MM.1S (cell line): ENCODE measurements around the gene SLC2A13.

Source experiments
- DNase-seq: peaks from one replicate; pipeline ENCODE4 v3.0.0-alpha.2; 2015
- H2AFZ ChIP-seq: fragments of 300-600 bp; sonication (generic); 2 replicates; pipeline ENCODE4 v1.6.0; 2016; ENCODE audit warnings: antibody characterized with exemption, low read length
- H3F3A ChIP-seq: fragments of 300-600 bp; sonication (generic); 2 replicates; pipeline ENCODE4 v1.6.1; 2016; ENCODE audit warnings: mild to moderate bottlenecking, antibody characterized with exemption, low read length, moderate library complexity, mixed read lengths; ENCODE audit not compliant: insufficient read depth
- H3K27ac ChIP-seq: fragments of 300-600 bp; sonication (generic); 2 replicates; pipeline ENCODE4 v1.5.1; 2016; ENCODE audit warnings: mild to moderate bottlenecking, low read length
- H3K27me3 ChIP-seq: fragments of 300-600 bp; sonication (generic); replicated peaks from 2 replicates; pipeline ENCODE4 v1.6.0; 2016; ENCODE audit warnings: low read length; ENCODE audit not compliant: insufficient read depth
- H3K36me3 ChIP-seq: fragments of 300-600 bp; sonication (generic); replicated peaks from 2 replicates; pipeline ENCODE4 v1.6.1; 2016; ENCODE audit warnings: mild to moderate bottlenecking, low read length, mixed read lengths; ENCODE audit not compliant: insufficient read depth
- H3K4me1 ChIP-seq: fragments of 300-600 bp; sonication (generic); 2 replicates; pipeline ENCODE4 v1.6.1; 2016; ENCODE audit warnings: low read length, mixed read lengths
- H3K4me2 ChIP-seq: fragments of 300-600 bp; sonication (generic); 2 replicates; pipeline ENCODE4 v1.6.0; 2016; ENCODE audit warnings: low read depth, low read length
- H3K4me3 ChIP-seq: fragments of 300-600 bp; sonication (generic); 2 replicates; pipeline ENCODE4 v1.5.1; 2016; ENCODE audit warnings: low read length, mixed read lengths
- H3K79me2 ChIP-seq: fragments of 300-600 bp; sonication (generic); 2 replicates; pipeline ENCODE4 v1.6.1; 2016; ENCODE audit warnings: mixed run types, low read length, mixed read lengths
- H3K9ac ChIP-seq: fragments of 300-600 bp; sonication (generic); 2 replicates; pipeline ENCODE4 v1.6.1; 2016; ENCODE audit warnings: low read length, mixed read lengths
- H3K9me2 ChIP-seq: fragments of 300-600 bp; sonication (generic); replicated peaks from 2 replicates; pipeline ENCODE4 v1.6.1; 2016; ENCODE audit warnings: mild to moderate bottlenecking, low read length, mixed read lengths; ENCODE audit not compliant: insufficient read depth
- H3K9me3 ChIP-seq: fragments of 300-600 bp; sonication (generic); replicated peaks from 2 replicates; pipeline ENCODE4 v1.6.1; 2016; ENCODE audit warnings: mild to moderate bottlenecking, low read length, mixed read lengths; ENCODE audit not compliant: insufficient read depth
- H4K20me1 ChIP-seq: fragments of 300-600 bp; sonication (generic); 2 replicates; pipeline ENCODE4 v1.6.1; 2016; ENCODE audit warnings: mild to moderate bottlenecking, low read length, moderate library complexity, mixed read lengths; ENCODE audit not compliant: insufficient read depth
- EZH2 ChIP-seq: fragments of 300-600 bp; sonication (generic); optimal IDR thresholded peaks from 2 replicates; pipeline ENCODE3; 2017; ENCODE audit warnings: low read depth, mild to moderate bottlenecking, antibody characterized with exemption, low read length, mixed read lengths
- EZH2phosphoT487 ChIP-seq: fragments of 300-600 bp; sonication (generic); IDR thresholded peaks from 2 replicates; pipeline ENCODE4 v1.6.1; 2018; ENCODE audit warnings: antibody characterized with exemption, low read length
- TF ChIP-seq, protein P1 (sequence below): fragments of 300-600 bp; sonication (generic); IDR thresholded peaks from 2 replicates; pipeline ENCODE4 v1.5.1; 2016; ENCODE audit warnings: antibody characterized with exemption, low read length, mixed read lengths

Gene SLC2A13

DNA sequence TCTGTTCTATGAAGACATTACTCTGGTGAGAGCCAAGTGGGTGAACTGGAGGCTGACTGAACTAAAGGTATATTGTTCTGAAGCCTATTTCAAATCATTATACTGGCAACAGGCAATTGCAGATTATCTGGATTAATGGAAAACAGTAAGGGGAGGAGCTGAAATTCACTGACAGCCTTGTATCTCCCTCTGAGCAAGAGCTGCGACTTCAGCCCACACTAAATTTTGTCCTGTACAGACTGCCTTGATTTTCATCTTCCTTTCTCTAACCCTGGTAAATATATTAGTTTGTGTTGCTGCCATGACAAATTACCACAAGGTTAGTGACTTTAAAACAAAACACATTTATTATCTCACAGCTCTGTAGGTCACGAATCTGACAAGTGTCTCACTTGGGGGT, 231.1 kb downstream of the SLC2A13 start:
- Histone ChIP-seq H3K9me3 (no peaks in the 10 kb centered on the region), H2AFZ (no peak overlapping the region), H3K79me2 (no peaks in the 10 kb centered on the region), H3K27me3 (no peaks in the 10 kb centered on the region), H4K20me1 (no peaks in the 10 kb centered on the region), H3K4me1 (no peaks in the 10 kb centered on the region), H3F3A (no peaks in the 10 kb centered on the region), H3K36me3 (no peaks in the 10 kb centered on the region), H3K9me2 (no peaks in the 10 kb centered on the region), H3K27ac (no peak overlapping the region), H3K4me3 (no peak overlapping the region), H3K9ac (no peak overlapping the region), H3K4me2 (no peak overlapping the region)
- no peak for DNase-seq
- TF ChIP-seq, protein P1, sequence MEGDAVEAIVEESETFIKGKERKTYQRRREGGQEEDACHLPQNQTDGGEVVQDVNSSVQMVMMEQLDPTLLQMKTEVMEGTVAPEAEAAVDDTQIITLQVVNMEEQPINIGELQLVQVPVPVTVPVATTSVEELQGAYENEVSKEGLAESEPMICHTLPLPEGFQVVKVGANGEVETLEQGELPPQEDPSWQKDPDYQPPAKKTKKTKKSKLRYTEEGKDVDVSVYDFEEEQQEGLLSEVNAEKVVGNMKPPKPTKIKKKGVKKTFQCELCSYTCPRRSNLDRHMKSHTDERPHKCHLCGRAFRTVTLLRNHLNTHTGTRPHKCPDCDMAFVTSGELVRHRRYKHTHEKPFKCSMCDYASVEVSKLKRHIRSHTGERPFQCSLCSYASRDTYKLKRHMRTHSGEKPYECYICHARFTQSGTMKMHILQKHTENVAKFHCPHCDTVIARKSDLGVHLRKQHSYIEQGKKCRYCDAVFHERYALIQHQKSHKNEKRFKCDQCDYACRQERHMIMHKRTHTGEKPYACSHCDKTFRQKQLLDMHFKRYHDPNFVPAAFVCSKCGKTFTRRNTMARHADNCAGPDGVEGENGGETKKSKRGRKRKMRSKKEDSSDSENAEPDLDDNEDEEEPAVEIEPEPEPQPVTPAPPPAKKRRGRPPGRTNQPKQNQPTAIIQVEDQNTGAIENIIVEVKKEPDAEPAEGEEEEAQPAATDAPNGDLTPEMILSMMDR = no peak
- TF ChIP-seq EZH2phosphoT487 (no peak), EZH2 (no peak)

- H3K9me3 ChIP-seq = no peaks in the 10 kb centered on the region
- no peaks in the 10 kb centered on the region for H3F3A ChIP-seq
- no peaks in the 10 kb centered on the region for H3K27me3 ChIP-seq
- TF ChIP-seq EZH2 = no peak
- no peak for TF ChIP-seq EZH2phosphoT487
- TF ChIP-seq, protein P1 = no peak
- no peaks in the 10 kb centered on the region for H3K4me1 ChIP-seq
- H3K9ac ChIP-seq = no peak overlapping the region
- H3K79me2 ChIP-seq = no peaks in the 10 kb centered on the region
- H3K4me3 ChIP-seq = no peak overlapping the region
- no peak overlapping the region for H2AFZ ChIP-seq
- DNase-seq = no peak
- H3K9me2 ChIP-seq = no peaks in the 10 kb centered on the region
- H3K27ac ChIP-seq = no peak overlapping the region
- no peak overlapping the region for H3K4me2 ChIP-seq
- no peaks in the 10 kb centered on the region for H3K36me3 ChIP-seq
- no peaks in the 10 kb centered on the region for H4K20me1 ChIP-seq
Observed at GRCh38 chr12:39873065-39873464, 232.8 kb downstream of the SLC2A13 start.

GRCh38 chr12:39872425-39872824, 233.5 kb downstream of the SLC2A13 start:
- H3K9me3 ChIP-seq = no peaks in the 10 kb centered on the region
- H3K27me3 ChIP-seq = no peaks in the 10 kb centered on the region
- H2AFZ ChIP-seq = no peak overlapping the region
- no peaks in the 10 kb centered on the region for H3F3A ChIP-seq
- H3K4me3 ChIP-seq = no peak overlapping the region
- no peak overlapping the region for H3K27ac ChIP-seq
- TF ChIP-seq EZH2 (no peak), EZH2phosphoT487 (no peak)
- TF ChIP-seq, protein P1 = no peak
- H3K4me1 ChIP-seq = no peaks in the 10 kb centered on the region
- H3K9ac ChIP-seq = no peak overlapping the region
- H3K9me2 ChIP-seq = no peaks in the 10 kb centered on the region
- H3K79me2 ChIP-seq = no peaks in the 10 kb centered on the region
- no peak for DNase-seq
- H3K4me2 ChIP-seq = no peak overlapping the region
- H3K36me3 ChIP-seq = no peaks in the 10 kb centered on the region
- no peaks in the 10 kb centered on the region for H4K20me1 ChIP-seq
